GM23338 (cell line): ENCODE data around the gene OR13C9. TPM values are rescaled to one million over a fixed set of nuclear protein-coding genes. Genes with fewer than 3 reads are reported as not detected.

Source experiments
- ATAC-seq: fragments of 200-7000 bp; cut with Tn5 transposase; 3 replicates; pipeline ENCODE4 v1.9.1; 2020
- DNase-seq: peaks from one replicate; pipeline ENCODE4 v3.0.0-alpha.2; 2015; ENCODE audit warnings: low spot score
- H2AFZ ChIP-seq: fragments of 200-600 bp; sonication (generic); 2 replicates; pipeline ENCODE4 v1.8.0; 2016; ENCODE audit warnings: antibody characterized with exemption, mild to moderate bottlenecking, moderate library complexity
- H3F3A ChIP-seq: fragments of 200-600 bp; sonication (generic); replicated peaks from 2 replicates; pipeline ENCODE4 v1.8.0; 2017; ENCODE audit warnings: antibody characterized with exemption, mixed run types, low read depth
- H3K27ac ChIP-seq: fragments of 200-600 bp; sonication (generic); 2 replicates; pipeline ENCODE4 v1.6.1; 2016; ENCODE audit warnings: low read depth
- H3K27me3 ChIP-seq: fragments of 200-600 bp; sonication (generic); 2 replicates; pipeline ENCODE4 v1.8.0; 2016; ENCODE audit warnings: mild to moderate bottlenecking, mixed run types, moderate library complexity; ENCODE audit not compliant: insufficient read depth
- H3K36me3 ChIP-seq: fragments of 200-600 bp; sonication (generic); 2 replicates; pipeline ENCODE4 v1.8.0; 2016; ENCODE audit warnings: mild to moderate bottlenecking; ENCODE audit not compliant: insufficient read depth
- H3K4me1 ChIP-seq: fragments of 200-600 bp; sonication (generic); 2 replicates; pipeline ENCODE4 v1.8.0; 2016; ENCODE audit warnings: mild to moderate bottlenecking, moderate library complexity; ENCODE audit not compliant: insufficient read depth
- H3K4me2 ChIP-seq: fragments of 200-600 bp; sonication (generic); 2 replicates; pipeline ENCODE4 v1.7.1; 2017; ENCODE audit warnings: mixed run types
- H3K4me3 ChIP-seq: fragments of 200-600 bp; sonication (generic); 2 replicates; pipeline ENCODE4 v1.6.1; 2016; ENCODE audit warnings: mixed run types
- H3K79me2 ChIP-seq: fragments of 200-600 bp; sonication (generic); replicated peaks from 2 replicates; pipeline ENCODE4 v1.8.0; 2017; ENCODE audit warnings: mild to moderate bottlenecking; ENCODE audit not compliant: insufficient read depth
- H3K9me2 ChIP-seq: fragments of 200-600 bp; sonication (generic); 2 replicates; pipeline ENCODE4 v1.8.0; 2017; ENCODE audit not compliant: insufficient read depth
- H4K20me1 ChIP-seq: fragments of 200-600 bp; sonication (generic); replicated peaks from 2 replicates; pipeline ENCODE4 v1.8.0; 2017; ENCODE audit warnings: mild to moderate bottlenecking; ENCODE audit not compliant: insufficient read depth
- H3K27ac Mint-ChIP-seq: 2 replicates; pipeline ENCODE4 v1.8.0; 2020; ENCODE audit warnings: inconsistent platforms, mild to moderate bottlenecking, moderate library complexity, mixed read lengths
- H3K27me3 Mint-ChIP-seq: 3 replicates; pipeline ENCODE4 v1.8.0; 2022; ENCODE audit warnings: low read depth, mild to moderate bottlenecking, moderate library complexity, mixed read lengths, inconsistent platforms; ENCODE audit not compliant: insufficient read depth, poor library complexity
- H3K36me3 Mint-ChIP-seq: 3 replicates; pipeline ENCODE4 v1.8.0; 2021; ENCODE audit warnings: low read depth, mild to moderate bottlenecking, inconsistent platforms, moderate library complexity, mixed read lengths
- H3K4me1 Mint-ChIP-seq: 3 replicates; pipeline ENCODE4 v1.8.0; 2020; ENCODE audit warnings: mild to moderate bottlenecking, inconsistent platforms, mixed read lengths
- H3K4me3 Mint-ChIP-seq: 3 replicates; pipeline ENCODE4 v1.8.0; 2021; ENCODE audit warnings: moderate library complexity, mild to moderate bottlenecking, inconsistent platforms, mixed read lengths
- H3K9me3 Mint-ChIP-seq: 3 replicates; pipeline ENCODE4 v1.8.0; 2020; ENCODE audit warnings: moderate library complexity, mild to moderate bottlenecking, inconsistent platforms, mixed read lengths
- CTCF ChIP-seq, 2 experiments: fragments of 200-600 bp in 1 of 2; sonication (generic) in 1 of 2; conservative IDR thresholded peaks; 2 replicates each; pipeline versions ENCODE4 v1.5.1 to v1.6.1; 2016 to 2017; ENCODE audit warnings: antibody characterized with exemption in 2 of 2, low read depth in 2 of 2, mild to moderate bottlenecking in 2 of 2, moderate library complexity in 1 of 2
- EZH2 ChIP-seq: fragments of 200-600 bp; sonication (generic); IDR thresholded peaks from one replicate; pipeline ENCODE4 v1.8.0; 2017; ENCODE audit warnings: antibody characterized with exemption, mild to moderate bottlenecking, low read depth; ENCODE audit not compliant: unreplicated experiment
- EZH2phosphoT487 ChIP-seq: fragments of 200-600 bp; sonication (generic); IDR thresholded peaks from one replicate; pipeline ENCODE4 v1.8.1; 2018; ENCODE audit warnings: antibody characterized with exemption; ENCODE audit not compliant: unreplicated experiment
- JUNB ChIP-seq: IDR thresholded peaks from one replicate; pipeline ENCODE4 v1.6.1; 2016; ENCODE audit warnings: antibody characterized with exemption; ENCODE audit not compliant: unreplicated experiment
- NANOG ChIP-seq: IDR thresholded peaks from 2 replicates; pipeline ENCODE4 v1.6.1; 2016; ENCODE audit warnings: antibody characterized with exemption, borderline replicate concordance
- POLR2AphosphoS5 ChIP-seq: IDR thresholded peaks from 2 replicates; pipeline ENCODE4 v1.6.1; 2016; ENCODE audit warnings: antibody characterized with exemption, low read depth
- REST ChIP-seq: IDR thresholded peaks from one replicate; pipeline ENCODE4 v1.6.1; 2018; ENCODE audit warnings: antibody characterized with exemption; ENCODE audit not compliant: unreplicated experiment
- ZNF462 ChIP-seq: fragments of 250-450 bp; sonication (Bioruptor Pico); IDR thresholded peaks from 2 replicates; pipeline ENCODE4 v1.5.0; 2020; ENCODE audit warnings: mild to moderate bottlenecking, moderate library complexity
- polyA plus RNA-seq: library from polyadenylated mRNA; unstranded; fragments of >200 nt; fragmentation: Nextera tagmentation; extraction: Ambion mirVana; gene quantifications from 2 replicates; pipeline ENCODE4 v1.2.1, GENCODE V29; 2016
- total RNA-seq: library from RNA; depleted of rRNA; stranded (reverse); fragments of >200 nt; shearing (Covaris generic); gene quantifications from 2 replicates; pipeline ENCODE4 v1.2.3, GENCODE V29; 2014

Gene OR13C9
- total and polyA plus RNA-seq, 2 experiments from 2014 or later = not detected

- Histone ChIP-seq H3K9me2 (no peaks in the 10 kb centered on the region), H3F3A (no peaks in the 10 kb centered on the region), H3K4me1 (no peaks in the 10 kb centered on the region), H3K79me2 (no peaks in the 10 kb centered on the region), H4K20me1 (no peaks in the 10 kb centered on the region), H3K27ac (no peak overlapping the region), H3K36me3 (no peaks in the 10 kb centered on the region), H3K27me3 (no peaks in the 10 kb centered on the region), H2AFZ (no peak overlapping the region), H3K4me3 (no peak overlapping the region), H3K4me2 (no peak overlapping the region)
- H3K27me3 Mint-ChIP-seq = no peaks in the 10 kb centered on the region
- H3K9me3 Mint-ChIP-seq = no peaks in the 10 kb centered on the region
- no peaks in the 10 kb centered on the region for H3K36me3 Mint-ChIP-seq
- H3K27ac Mint-ChIP-seq = no peak overlapping the region
- no peak for ATAC-seq
- H3K4me3 Mint-ChIP-seq = no peak overlapping the region
- H3K4me1 Mint-ChIP-seq = no peaks in the 10 kb centered on the region
- peak; percentile 21 for DNase-seq
- TF ChIP-seq CTCF (conservative IDR thresholded peaks at IDR 0.05; ENCODE audit: low read depth in 2 of 2) (peak in 1 of 2 experiments; percentile 63; a peak in 3 of 4 replicates), EZH2phosphoT487 (no peak)
Measured at GRCh38 chr9:104608336-104608735, 9.7 kb downstream of the OR13C9 start.

GRCh38 chr9:104606152-104606551 is 11.9 kb downstream of the OR13C9 start:
- Mint-ChIP-seq H3K36me3 (no peaks in the 10 kb centered on the region), H3K27me3 (no peaks in the 10 kb centered on the region), H3K4me1 (no peaks in the 10 kb centered on the region), H3K9me3 (no peaks in the 10 kb centered on the region), H3K4me3 (no peak overlapping the region), H3K27ac (no peak overlapping the region)
- ATAC-seq = no peak
- Histone ChIP-seq H3F3A (no peaks in the 10 kb centered on the region), H3K27me3 (no peaks in the 10 kb centered on the region), H2AFZ (no peak overlapping the region), H3K79me2 (no peaks in the 10 kb centered on the region), H3K4me3 (no peak overlapping the region), H3K4me1 (no peaks in the 10 kb centered on the region), H3K27ac (no peak overlapping the region), H3K9me2 (no peaks in the 10 kb centered on the region), H3K4me2 (no peak overlapping the region), H3K36me3 (no peaks in the 10 kb centered on the region), H4K20me1 (no peaks in the 10 kb centered on the region)
- DNase-seq = no peak
- TF ChIP-seq NANOG (no peak), POLR2AphosphoS5 (no peak), EZH2 (no peak), JUNB (no peak), REST (no peak), CTCF (conservative IDR thresholded peaks at IDR 0.05; ENCODE audit: low read depth in 2 of 2) (no peak), EZH2phosphoT487 (no peak), ZNF462 (no peak)
